Upper lobe of left lung (tissue), 6 donors: Measurements from ENCODE around the gene AMELX. TPM values are rescaled to one million over a fixed set of nuclear protein-coding genes. Genes with fewer than 3 reads are reported as not detected.

ENCODE experiments used
- ATAC-seq, 2 donors: fragments of 200-7000 bp; cut with Tn5 transposase; one replicate each; pipeline ENCODE4 v1.9.1; 2022; ENCODE audit warnings: mild to moderate bottlenecking in 2 of 2, moderate library complexity in 2 of 2; ENCODE audit not compliant: low FRiP score in 2 of 2
- DNase-seq, 2 donors: peaks; one replicate each; pipeline ENCODE4 v3.0.0-alpha.2; 2019 to 2020
- H3K27ac ChIP-seq, 4 donors: fragments of 200-600 bp; sonication (generic); one replicate each; pipeline ENCODE4 v1.5.1; 2016 to 2019
- H3K27me3 ChIP-seq, 4 donors: fragments of 200-600 bp; sonication (generic); one replicate each; pipeline ENCODE4 v1.5.1; 2017 to 2019
- H3K36me3 ChIP-seq, 4 donors: fragments of 200-600 bp; sonication (generic); one replicate each; pipeline ENCODE4 v1.5.1; 2016 to 2019
- H3K4me1 ChIP-seq, 4 donors: fragments of 200-600 bp; sonication (generic); one replicate each; pipeline ENCODE4 v1.5.1; 2018 to 2019
- H3K4me3 ChIP-seq, 4 donors: fragments of 200-600 bp; sonication (generic); one replicate each; pipeline ENCODE4 v1.5.1; 2017 to 2019; ENCODE audit warnings: mild to moderate bottlenecking in 2 of 4, moderate library complexity in 1 of 4
- H3K9me3 ChIP-seq, 4 donors: fragments of 200-600 bp; sonication (generic); one replicate each; pipeline ENCODE4 v1.5.1; 2018 to 2019
- CTCF ChIP-seq, 6 experiments: fragments of 450-650 bp in 4 of 6; fragments of 200-600 bp in 2 of 6; sonication (generic) in 2 of 6; IDR thresholded peaks; one replicate each; pipeline ENCODE4 v1.5.1; 2016 to 2019; ENCODE audit warnings: antibody characterized with exemption in 6 of 6
- EP300 ChIP-seq, 4 donors: sonication (generic); formaldehyde crosslinking; IDR thresholded peaks; one replicate each; pipeline ENCODE4 v1.5.1; 2017; ENCODE audit warnings: antibody characterized with exemption in 4 of 4, control low read depth in 2 of 4
- POLR2A ChIP-seq, 4 donors: fragments of 450-650 bp; IDR thresholded peaks; one replicate each; pipeline ENCODE4 v1.5.1; 2016 to 2017; ENCODE audit warnings: antibody characterized with exemption in 4 of 4, mild to moderate bottlenecking in 2 of 4
- POLR2AphosphoS5 ChIP-seq, 2 donors: sonication (generic); formaldehyde crosslinking; IDR thresholded peaks; one replicate each; pipeline ENCODE4 v1.5.1; 2017; ENCODE audit warnings: antibody characterized with exemption in 2 of 2
- WGBS, 2 donors: methylation state at CpG; one replicate each; pipeline ENCODE4 v1.1.5; 2017 to 2018; 5-methylcytosine and 5-hydroxymethylcytosine counted together
- total RNA-seq, 6 donors: library from RNA; depleted of rRNA in 4 of 6; stranded (reverse); fragments of >200 nt in 4 of 6; gene quantifications; one replicate each; pipeline versions ENCODE4 v1.1.0 to v1.2.1, GENCODE V29; 2016 to 2021
- donor health status: DM: no; HTN: no; CAD: no; lungs with moderate emphysema.
- donor health status: DM: no; HTN: yes; CAD: no; lungs with severe emphysema.

AMELX gene
- total RNA-seq, 6 donors from 2014 or later = not detected

- Histone ChIP-seq H3K27me3 (no peaks in the 10 kb centered on the region), H3K9me3 (no peaks in the 10 kb centered on the region), H3K27ac (no peak overlapping the region), H3K36me3 (no peaks in the 10 kb centered on the region), H3K4me3 (no peak overlapping the region), H3K4me1 (no peaks in the 10 kb centered on the region)
- DNase-seq = no peak
- 48 to 52% methylated on average over 5 of the region's 5 CpGs for WGBS, 2 donors
- TF ChIP-seq CTCF (IDR thresholded peaks at IDR 0.05) = no peak
- TF ChIP-seq POLR2A (IDR thresholded peaks at IDR 0.05) = no peak
- no peak for TF ChIP-seq EP300 (IDR thresholded peaks at IDR 0.05)
- no peak for ATAC-seq
Measured at GRCh38 chrX:11296051-11296450, 2.8 kb downstream of the AMELX start.

GRCh38 chrX:11298600-11298999 is 5.4 kb downstream of the AMELX start:
- H3K4me3 ChIP-seq = no peak overlapping the region
- DNase-seq = peak in 1 of 2 donors; percentile 34
- 80 to 94% methylated on average over 3 to 9 of the region's 9 CpGs for WGBS, 2 donors
- TF ChIP-seq POLR2A (IDR thresholded peaks at IDR 0.05) (no peak), CTCF (IDR thresholded peaks at IDR 0.05) (no peak), EP300 (IDR thresholded peaks at IDR 0.05) (no peak)
- no peak overlapping the region for H3K27ac ChIP-seq
- no peak for ATAC-seq
- H3K4me1 ChIP-seq = no peaks in the 10 kb centered on the region
- H3K27me3 ChIP-seq = no peaks in the 10 kb centered on the region
- no peaks in the 10 kb centered on the region for H3K36me3 ChIP-seq
- H3K9me3 ChIP-seq = no peaks in the 10 kb centered on the region

GRCh38 chrX:11304829-11305228 is 11.6 kb downstream of the AMELX start:
- DNase-seq (no peak), ATAC-seq (no peak)
- Histone ChIP-seq H3K27me3 (no peaks in the 10 kb centered on the region), H3K36me3 (no peaks in the 10 kb centered on the region), H3K4me1 (no peaks in the 10 kb centered on the region), H3K4me3 (no peak overlapping the region), H3K27ac (no peak overlapping the region), H3K9me3 (no peaks in the 10 kb centered on the region)
- TF ChIP-seq POLR2A (IDR thresholded peaks at IDR 0.05) = no peak
- no peak for TF ChIP-seq CTCF (IDR thresholded peaks at IDR 0.05)
- no peak for TF ChIP-seq EP300 (IDR thresholded peaks at IDR 0.05)
- TF ChIP-seq POLR2AphosphoS5 (IDR thresholded peaks at IDR 0.05) = no peak
- WGBS, 2 donors = 80 to 88% methylated on average over 2 to 6 of the region's 6 CpGs

GRCh38 chrX:11305641-11306040 is 12.4 kb downstream of the AMELX start:
- no peaks in the 10 kb centered on the region for H3K9me3 ChIP-seq
- no peak for DNase-seq
- H3K36me3 ChIP-seq = no peaks in the 10 kb centered on the region
- no peak for TF ChIP-seq POLR2A (IDR thresholded peaks at IDR 0.05)
- no peak for TF ChIP-seq CTCF (IDR thresholded peaks at IDR 0.05)
- TF ChIP-seq EP300 (IDR thresholded peaks at IDR 0.05) = no peak
- TF ChIP-seq POLR2AphosphoS5 (IDR thresholded peaks at IDR 0.05) = no peak
- no peaks in the 10 kb centered on the region for H3K27me3 ChIP-seq
- ATAC-seq = no peak
- WGBS, 2 donors = 67 to 83% methylated on average over 1 of the region's 1 CpG
- H3K4me3 ChIP-seq = no peak overlapping the region
- H3K27ac ChIP-seq = no peak overlapping the region
- no peaks in the 10 kb centered on the region for H3K4me1 ChIP-seq

- H3K27ac ChIP-seq = no peak overlapping the region
- no peak for ATAC-seq
- H3K36me3 ChIP-seq = no peaks in the 10 kb centered on the region
- H3K27me3 ChIP-seq = no peaks in the 10 kb centered on the region
- H3K9me3 ChIP-seq = no peaks in the 10 kb centered on the region
- no peak overlapping the region for H3K4me3 ChIP-seq
- WGBS, 2 donors = 66 to 70% methylated on average over 5 of the region's 5 CpGs
- no peak for TF ChIP-seq CTCF (IDR thresholded peaks at IDR 0.05)
- TF ChIP-seq POLR2AphosphoS5 (IDR thresholded peaks at IDR 0.05) = no peak
- TF ChIP-seq EP300 (IDR thresholded peaks at IDR 0.05) = no peak
- no peak for TF ChIP-seq POLR2A (IDR thresholded peaks at IDR 0.05)
- DNase-seq = no peak
- no peaks in the 10 kb centered on the region for H3K4me1 ChIP-seq
Measured at GRCh38 chrX:11309220-11309619, 16.0 kb downstream of the AMELX start.
